DOHH2 (cell line): ENCODE data around the gene C17orf107.

Source experiments
- EZH2phosphoT487 ChIP-seq: fragments of 200-600 bp; sonication (generic); IDR thresholded peaks from 2 replicates; pipeline ENCODE4 v1.6.1; 2017; ENCODE audit warnings: borderline replicate concordance, mild to moderate bottlenecking, antibody characterized with exemption, low read length, moderate library complexity, mixed read lengths
- TF ChIP-seq, protein P1 (sequence below): fragments of 200-600 bp; sonication (generic); IDR thresholded peaks from one replicate; pipeline ENCODE4 v1.5.1; 2014; ENCODE audit warnings: antibody characterized with exemption, mild to moderate bottlenecking, low read depth, low read length; ENCODE audit not compliant: poor library complexity, severe bottlenecking

DNA sequence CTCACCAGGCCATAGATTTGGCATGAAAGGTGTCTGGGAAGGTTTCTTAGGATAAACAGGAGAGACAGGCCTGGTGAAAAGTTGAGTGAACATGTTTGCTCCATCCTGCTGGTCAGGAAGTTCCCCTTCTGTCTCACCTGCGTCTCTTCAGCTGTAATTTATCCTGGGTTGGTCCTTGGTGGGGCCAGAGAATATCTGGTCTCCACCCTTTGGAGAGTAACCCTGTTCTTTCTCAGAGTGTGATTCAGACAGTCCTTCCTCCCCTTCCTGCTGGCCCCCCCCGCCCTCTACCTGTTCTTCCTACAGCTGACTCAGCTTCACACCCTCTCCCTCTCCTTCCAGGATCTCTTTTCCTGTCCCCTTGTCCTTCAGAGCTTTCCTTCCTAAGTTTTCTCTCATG is 49.1 kb upstream of the C17orf107 start:
- no peak for TF ChIP-seq EZH2phosphoT487
- TF ChIP-seq, protein P1, sequence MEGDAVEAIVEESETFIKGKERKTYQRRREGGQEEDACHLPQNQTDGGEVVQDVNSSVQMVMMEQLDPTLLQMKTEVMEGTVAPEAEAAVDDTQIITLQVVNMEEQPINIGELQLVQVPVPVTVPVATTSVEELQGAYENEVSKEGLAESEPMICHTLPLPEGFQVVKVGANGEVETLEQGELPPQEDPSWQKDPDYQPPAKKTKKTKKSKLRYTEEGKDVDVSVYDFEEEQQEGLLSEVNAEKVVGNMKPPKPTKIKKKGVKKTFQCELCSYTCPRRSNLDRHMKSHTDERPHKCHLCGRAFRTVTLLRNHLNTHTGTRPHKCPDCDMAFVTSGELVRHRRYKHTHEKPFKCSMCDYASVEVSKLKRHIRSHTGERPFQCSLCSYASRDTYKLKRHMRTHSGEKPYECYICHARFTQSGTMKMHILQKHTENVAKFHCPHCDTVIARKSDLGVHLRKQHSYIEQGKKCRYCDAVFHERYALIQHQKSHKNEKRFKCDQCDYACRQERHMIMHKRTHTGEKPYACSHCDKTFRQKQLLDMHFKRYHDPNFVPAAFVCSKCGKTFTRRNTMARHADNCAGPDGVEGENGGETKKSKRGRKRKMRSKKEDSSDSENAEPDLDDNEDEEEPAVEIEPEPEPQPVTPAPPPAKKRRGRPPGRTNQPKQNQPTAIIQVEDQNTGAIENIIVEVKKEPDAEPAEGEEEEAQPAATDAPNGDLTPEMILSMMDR: no peak
